AG10803 (cell line): ENCODE data around the gene SLAMF8.

Experiments used
- DNase-seq: peaks from one replicate; pipeline ENCODE4 v3.0.0; 2010; ENCODE audit warnings: low read depth
- H3K4me3 ChIP-seq: 2 replicates; pipeline ENCODE4 v1.5.1; 2011; ENCODE audit warnings: mild to moderate bottlenecking, low read length, control low read depth
- CTCF ChIP-seq: conservative IDR thresholded peaks from 2 replicates; pipeline ENCODE4 v1.5.1; 2011; ENCODE audit warnings: mild to moderate bottlenecking, low read length, control low read depth, inconsistent platforms

SLAMF8 gene

DNA sequence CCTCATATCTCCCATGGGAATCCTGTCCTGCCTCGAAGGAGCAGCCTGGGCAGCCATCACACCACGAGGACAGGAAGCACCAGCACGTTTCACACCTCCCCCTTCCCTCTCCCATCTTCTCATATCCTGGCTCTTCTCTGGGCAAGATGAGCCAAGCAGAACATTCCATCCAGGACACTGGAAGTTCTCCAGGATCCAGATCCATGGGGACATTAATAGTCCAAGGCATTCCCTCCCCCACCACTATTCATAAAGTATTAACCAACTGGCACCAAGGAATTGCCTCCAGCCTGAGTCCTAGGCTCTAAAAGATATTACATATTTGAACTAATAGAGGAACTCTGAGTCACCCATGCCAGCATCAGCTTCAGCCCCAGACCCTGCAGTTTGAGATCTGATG, 8.7 kb downstream of the SLAMF8 start:
- no peak overlapping the region for H3K4me3 ChIP-seq
- DNase-seq, result peak; percentile 34
- no peak for TF ChIP-seq CTCF

DNA sequence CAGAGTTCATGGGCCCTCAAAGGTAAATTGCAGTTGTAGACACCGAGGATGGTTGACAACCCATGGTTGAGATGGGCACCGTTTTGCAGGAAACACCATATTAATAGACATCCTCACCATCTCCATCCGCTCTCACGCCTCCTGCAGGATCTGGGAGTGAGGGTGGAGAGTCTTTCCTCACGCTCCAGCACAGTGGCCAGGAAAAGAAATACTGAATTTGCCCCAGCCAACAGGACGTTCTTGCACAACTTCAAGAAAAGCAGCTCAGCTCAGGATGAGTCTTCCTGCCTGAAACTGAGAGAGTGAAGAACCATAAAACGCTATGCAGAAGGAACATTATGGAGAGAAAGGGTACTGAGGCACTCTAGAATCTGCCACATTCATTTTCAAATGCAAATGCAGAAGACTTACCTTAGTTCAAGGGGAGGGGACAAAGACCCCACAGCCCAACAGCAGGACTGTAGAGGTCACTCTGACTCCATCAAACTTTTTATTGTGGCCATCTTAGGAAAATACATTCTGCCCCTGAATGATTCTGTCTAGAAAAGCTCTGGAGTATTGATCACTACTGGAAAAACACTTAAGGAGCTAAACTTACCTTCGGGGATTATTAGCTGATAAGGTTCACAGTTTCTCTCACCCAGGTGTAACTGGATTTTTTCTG, 9.3 kb downstream of the SLAMF8 start:
- TF ChIP-seq CTCF, result no peak; the same call in 1 of the 2 replicates

DNA sequence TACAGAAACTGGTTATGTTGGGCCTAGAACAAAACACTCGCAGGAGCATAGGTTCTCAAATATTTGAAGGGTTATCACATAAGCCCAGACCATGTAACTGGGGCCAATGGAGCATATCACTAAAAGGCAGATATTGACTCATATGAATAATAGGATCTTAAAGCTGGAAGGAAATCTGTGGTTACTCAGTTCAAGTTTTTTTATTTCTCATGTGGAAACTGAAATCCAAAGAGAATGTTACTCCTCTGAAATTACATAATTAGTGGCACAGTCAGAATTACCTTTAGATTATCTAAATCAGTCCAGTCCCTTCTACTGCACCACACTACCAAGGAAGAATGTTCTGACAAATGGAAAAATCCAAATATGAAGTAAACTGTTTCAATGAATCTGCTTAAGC, 12.0 kb downstream of the SLAMF8 start:
- no peak for TF ChIP-seq CTCF
- H3K4me3 ChIP-seq, result no peak overlapping the region
- no peak for DNase-seq

More for the DNA sequence above, 9.3 kb downstream of the SLAMF8 start:
- H3K4me3 ChIP-seq, result no peak overlapping the region
- peak; percentile 29 for DNase-seq

GRCh38 chr1:159839116-159839849, 12.6 kb downstream of the SLAMF8 start:
- no peak for DNase-seq

DNA sequence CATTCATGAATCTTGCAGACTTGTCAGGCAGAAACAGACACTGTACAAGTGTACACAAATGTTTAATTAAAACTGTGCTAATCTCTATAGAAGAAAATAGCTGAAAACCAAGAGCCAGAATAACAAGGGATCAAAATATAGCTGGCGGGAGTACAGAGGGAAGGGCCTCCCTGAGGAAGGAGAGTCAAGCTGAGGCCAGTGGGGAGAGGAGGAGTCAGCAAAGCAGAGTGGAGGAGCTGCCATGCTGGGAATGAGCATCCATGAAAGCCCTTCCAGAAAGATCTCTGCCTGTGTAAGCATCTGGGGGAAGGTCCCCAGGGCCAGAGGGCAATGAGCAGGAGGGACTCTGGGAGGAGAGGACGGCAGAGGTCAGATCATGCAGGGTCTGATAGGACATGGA, 15.1 kb downstream of the SLAMF8 start:
- TF ChIP-seq CTCF, result no peak
- DNase-seq, result no peak
- H3K4me3 ChIP-seq, result no peak overlapping the region

More at GRCh38 chr1:159839116-159839849, 12.6 kb downstream of the SLAMF8 start:
- H3K4me3 ChIP-seq, result no peak overlapping the region
- no peak for TF ChIP-seq CTCF

- H3K4me3 ChIP-seq, result no peak overlapping the region
- TF ChIP-seq CTCF, result no peak
- no peak for DNase-seq
These were observed 16.8 kb downstream of the SLAMF8 start for GRCh38 chr1:159843459-159843858.
